ENCODE results near the gene FBXO28. TPM values are rescaled to one million over a fixed set of nuclear protein-coding genes. Genes with fewer than 3 reads are reported as not detected.

Gene FBXO28
- total RNA-seq, 4 donors from 2014 or later, result 26.6 to 46.8 (median 28.8) TPM

DNA sequence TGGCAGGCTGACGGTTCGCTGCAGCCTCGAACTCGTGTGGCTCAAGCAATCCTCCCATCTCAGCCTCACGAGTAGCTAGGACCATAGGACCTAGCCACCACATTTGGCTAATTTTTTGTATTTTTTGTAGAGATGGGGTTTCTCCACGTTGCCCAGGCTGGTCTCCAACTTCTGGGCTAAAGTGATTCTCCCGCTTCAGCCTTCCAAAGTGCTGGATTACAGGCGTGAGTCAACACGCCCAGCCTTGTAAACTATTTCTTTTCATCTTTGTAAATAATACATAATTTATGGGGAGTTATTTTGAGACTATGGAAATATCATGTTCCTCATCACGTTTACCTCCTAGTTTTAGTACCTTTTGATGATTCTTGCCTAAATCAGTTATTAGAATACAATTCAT, 906 bp upstream of the FBXO28 start:
- TF ChIP-seq, protein P1, sequence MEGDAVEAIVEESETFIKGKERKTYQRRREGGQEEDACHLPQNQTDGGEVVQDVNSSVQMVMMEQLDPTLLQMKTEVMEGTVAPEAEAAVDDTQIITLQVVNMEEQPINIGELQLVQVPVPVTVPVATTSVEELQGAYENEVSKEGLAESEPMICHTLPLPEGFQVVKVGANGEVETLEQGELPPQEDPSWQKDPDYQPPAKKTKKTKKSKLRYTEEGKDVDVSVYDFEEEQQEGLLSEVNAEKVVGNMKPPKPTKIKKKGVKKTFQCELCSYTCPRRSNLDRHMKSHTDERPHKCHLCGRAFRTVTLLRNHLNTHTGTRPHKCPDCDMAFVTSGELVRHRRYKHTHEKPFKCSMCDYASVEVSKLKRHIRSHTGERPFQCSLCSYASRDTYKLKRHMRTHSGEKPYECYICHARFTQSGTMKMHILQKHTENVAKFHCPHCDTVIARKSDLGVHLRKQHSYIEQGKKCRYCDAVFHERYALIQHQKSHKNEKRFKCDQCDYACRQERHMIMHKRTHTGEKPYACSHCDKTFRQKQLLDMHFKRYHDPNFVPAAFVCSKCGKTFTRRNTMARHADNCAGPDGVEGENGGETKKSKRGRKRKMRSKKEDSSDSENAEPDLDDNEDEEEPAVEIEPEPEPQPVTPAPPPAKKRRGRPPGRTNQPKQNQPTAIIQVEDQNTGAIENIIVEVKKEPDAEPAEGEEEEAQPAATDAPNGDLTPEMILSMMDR (IDR thresholded peaks at IDR 0.05; ENCODE audit: low read depth), result no peak

DNA sequence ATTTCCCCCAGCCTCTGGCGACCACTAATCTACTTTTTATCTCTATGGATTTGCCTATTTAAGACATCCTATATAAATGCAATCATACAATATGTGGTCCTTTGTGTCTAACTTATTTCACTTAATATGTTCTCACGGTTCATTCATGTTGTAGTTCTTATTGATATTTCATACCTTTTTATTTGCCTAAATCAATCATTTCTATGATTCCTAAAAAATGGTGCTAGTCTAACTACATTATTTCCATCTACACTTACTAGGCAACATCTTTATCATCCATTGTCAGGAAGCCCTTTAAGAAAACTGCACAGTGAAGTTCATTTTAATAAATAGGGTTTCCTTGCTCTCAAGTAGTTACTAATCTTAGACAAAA, 380 bp upstream of the FBXO28 start:
- TF ChIP-seq, protein P1 (IDR thresholded peaks at IDR 0.05; ENCODE audit: low read depth), result no peak

DNA sequence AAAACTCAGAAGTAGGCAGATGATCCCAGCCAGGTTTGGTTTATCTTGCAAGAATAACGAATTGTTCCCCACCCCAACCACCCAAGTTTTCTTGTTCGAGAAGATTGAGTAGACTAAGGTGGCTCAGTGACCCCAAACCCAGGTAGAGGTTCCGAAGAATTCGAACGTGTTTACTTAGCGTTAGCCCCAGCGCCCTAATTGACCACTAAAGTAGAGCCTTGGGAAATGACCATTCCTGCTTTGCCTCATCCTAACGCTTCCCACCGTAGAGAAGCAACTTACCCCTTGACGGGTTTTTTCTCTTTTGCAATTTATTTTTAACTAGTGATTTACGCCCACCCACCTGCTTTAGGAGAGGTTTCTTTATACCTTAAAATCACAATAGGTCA, 870 bp downstream of the FBXO28 start:
- TF ChIP-seq, protein P1 (IDR thresholded peaks at IDR 0.05; ENCODE audit: low read depth), result no peak

DNA sequence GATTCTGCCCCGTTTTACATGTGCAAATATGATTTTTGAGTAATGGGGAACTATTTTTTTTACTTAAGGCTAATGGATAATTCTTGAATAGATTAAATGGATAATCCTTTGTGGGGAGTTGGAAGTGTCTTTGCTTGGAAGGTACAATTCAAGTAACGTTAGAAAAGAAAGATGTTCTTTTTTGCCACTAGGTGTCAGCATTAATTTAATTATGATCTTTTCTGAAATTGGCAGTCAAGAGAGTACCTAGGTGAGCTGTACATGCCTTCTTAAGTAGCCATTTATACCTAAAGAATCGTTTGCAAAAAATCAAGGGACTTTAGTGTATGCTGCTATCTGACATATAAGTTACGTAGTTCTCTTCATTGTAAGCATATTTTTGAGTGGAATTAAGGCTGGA, 2.2 kb downstream of the FBXO28 start:
- TF ChIP-seq, protein P1 (IDR thresholded peaks at IDR 0.05; ENCODE audit: low read depth), result no peak

DNA sequence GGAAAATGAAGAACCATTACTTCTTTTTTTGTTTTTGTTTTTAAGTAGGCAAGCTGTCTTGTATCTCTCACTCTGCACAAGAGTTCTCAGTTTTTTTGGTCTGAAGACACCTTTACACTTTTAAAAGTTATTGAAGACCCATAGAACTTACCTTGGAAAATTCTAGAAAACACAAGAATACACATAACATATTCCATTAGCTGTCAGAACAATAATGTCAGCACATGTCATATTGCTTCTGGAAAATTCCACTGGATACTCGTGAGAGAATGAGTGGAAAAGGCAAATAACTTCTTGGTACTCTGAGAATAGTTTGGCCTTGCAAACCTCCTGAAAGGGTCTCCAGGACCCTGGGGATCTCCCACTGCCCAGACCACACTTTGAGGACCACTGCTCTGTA, 4.8 kb downstream of the FBXO28 start:
- TF ChIP-seq, protein P1 (IDR thresholded peaks at IDR 0.05; ENCODE audit: low read depth), result no peak

DNA sequence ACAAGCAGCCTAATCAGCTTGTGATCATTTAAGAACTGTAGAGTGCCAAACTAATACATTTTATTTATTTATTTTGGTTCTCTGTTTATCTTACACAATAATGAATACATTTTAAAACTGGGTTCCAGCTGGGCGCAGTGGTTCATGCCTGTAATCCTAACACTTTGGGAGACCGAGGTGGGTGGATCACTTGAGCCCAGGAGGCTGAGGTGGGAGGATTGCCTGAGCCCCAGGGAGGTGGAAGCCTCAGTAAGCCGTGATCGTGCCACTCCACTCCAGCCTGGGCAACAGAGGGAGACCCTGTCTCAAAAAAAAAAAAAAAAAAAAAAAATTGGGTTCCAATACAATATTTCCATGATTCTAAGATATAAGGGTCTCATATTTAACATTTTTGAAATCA, 9.2 kb downstream of the FBXO28 start:
- TF ChIP-seq, protein P1 (IDR thresholded peaks at IDR 0.05; ENCODE audit: low read depth), result no peak

DNA sequence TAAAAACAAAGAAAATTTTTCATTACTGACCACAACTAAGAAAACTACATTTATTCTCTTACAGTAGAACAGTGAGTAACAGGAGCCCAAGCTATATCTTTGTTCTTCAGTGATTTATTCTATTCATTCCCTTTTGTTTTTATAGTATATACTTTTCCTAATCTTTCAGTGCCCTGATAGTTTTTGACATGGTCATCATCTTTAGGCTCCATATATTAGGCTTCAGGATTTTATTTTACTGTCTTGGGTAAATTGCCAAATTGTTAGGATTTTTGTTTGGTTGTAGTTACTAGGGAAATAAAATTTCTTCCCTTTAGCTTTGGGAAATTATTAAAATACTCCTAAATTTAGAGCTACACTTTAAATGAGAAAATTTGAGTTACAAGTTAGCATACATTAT, 10.3 kb downstream of the FBXO28 start:
- TF ChIP-seq, protein P1 (IDR thresholded peaks at IDR 0.05; ENCODE audit: low read depth), result no peak
